Suppressor macrophage treated with lipopolysaccharide for 4 hours (primary cell): ENCODE results near the gene RIOK1.
"Not testable (repeated sequence)": the region's sequence is repeated elsewhere in the genome, so short reads cannot be mapped to it uniquely, and the experiment has no call there.

ENCODE experiments used
- DNase-seq: peaks from one replicate; pipeline ENCODE4 v3.0.0-alpha.2; 2020

RIOK1 gene

DNA sequence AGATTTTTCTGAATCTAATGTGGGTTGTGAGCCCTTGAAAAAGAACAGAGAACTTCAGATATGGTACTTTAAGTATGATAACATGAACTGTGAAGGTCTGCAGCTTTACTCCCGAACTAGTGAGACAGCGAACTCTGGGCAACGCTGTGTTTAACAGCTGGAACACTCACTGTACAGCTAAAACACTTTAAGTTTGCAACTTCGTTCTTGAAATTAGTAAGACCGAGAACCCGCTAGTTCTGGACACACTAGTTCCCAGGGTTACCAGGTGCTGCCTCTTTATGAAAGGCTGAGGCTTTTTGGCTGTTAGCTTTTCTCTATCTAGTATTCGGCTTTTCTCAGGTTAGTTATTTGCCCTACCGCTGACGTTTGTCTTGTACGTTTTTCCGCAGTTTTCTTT lies 52.9 kb downstream of the RIOK1 start:
- DNase-seq: no peak

DNA sequence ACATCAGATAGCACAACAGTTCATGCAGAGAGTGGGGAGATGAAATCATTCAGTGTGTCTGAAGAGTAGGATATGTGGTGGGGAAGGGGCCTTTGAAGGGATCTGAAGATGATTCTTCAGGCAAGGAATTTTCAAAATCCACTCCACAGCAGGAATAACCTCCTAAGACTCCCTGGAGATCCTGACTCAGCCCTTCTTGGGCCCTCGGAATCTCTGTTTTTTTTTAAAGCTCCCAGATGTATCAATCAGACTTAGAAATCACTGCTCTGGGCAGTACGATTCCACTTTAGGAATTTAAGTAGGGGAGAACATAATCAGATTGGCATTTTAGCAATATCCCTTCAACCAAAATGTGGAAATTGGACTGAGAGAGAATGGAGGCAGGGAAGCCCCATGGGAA lies 55.5 kb downstream of the RIOK1 start:
- no peak for DNase-seq

DNA sequence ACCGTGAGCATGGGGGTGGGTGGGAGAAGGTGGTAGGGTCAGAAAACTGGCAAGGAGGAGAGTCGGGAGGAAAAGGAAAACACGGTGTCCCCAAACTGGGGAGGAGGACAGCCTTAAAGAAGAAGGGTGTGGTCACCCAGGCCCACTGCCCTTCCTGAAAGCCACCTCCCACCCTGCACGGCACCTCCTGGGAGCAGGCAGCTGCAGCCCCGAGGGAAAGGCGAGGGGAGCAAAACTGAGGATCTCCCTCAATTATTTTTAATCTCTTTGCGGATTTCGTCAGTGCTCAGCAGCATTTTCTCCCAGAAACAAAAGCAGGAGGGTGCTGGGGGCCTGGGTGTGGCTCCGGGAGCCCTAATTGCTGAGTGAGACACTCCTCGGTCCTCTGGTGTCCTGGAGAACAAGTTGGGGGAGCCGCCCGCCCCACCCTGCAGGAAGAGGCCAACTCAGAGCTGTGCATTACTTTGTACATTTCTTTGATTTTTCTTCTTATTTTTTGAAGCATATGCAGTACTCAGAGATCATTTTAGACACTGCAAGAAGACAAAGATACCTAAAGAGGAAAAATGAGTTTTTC lies 56.4 kb downstream of the RIOK1 start:
- DNase-seq: no peak

DNA sequence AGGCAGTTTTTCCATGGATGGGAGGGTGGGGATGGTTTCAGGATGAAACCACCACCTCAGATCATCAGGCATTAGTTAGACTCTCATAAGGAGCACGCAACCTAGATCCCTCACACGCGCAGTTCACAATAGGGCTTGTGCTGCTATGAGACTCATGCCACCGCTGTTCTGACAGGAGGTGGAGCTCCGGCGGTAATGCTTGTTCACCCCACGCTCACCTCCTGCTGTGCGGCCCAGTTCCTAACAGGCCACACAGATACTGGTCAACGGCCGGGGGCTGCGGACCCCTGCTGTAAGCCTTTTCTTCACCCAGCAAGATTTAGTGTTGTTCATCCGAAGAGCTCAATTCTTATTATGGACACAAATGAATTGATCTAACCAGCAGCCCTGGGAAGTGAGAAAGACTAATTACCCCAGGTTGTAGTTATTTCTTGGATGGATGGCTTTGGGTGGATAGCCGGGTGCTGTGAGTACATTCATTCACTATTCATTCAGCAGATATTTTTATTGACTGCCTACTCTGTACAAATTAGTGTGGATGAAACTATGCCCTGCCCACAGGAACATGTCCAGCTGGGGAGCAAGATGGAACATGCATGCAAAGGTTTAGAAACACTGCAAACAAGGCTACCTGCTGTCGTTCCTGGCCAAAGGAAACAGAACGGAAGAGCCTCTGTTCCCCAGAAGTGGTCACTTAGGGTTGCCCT lies 57.2 kb downstream of the RIOK1 start:
- no peak for DNase-seq

DNA sequence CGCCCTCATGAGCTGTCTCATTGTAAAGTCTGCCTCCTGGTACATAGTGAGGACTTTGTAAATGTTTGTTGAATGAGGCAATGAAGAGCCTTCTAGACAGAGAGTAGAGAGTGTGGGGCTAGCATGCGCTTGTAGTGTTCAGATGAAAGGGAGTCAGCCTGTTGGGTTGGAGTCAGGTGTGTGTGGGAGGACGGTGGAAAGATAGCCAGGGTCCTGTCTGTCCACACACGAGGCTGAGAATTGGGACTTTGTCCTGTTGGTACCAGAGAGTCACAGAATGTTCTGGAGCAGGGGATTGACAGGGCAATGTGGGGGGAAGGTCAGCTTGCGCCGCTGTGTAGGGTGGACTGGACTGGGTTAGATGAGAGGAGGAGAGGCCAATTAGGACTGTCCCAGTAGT lies 58.6 kb downstream of the RIOK1 start:
- no peak for DNase-seq

DNA sequence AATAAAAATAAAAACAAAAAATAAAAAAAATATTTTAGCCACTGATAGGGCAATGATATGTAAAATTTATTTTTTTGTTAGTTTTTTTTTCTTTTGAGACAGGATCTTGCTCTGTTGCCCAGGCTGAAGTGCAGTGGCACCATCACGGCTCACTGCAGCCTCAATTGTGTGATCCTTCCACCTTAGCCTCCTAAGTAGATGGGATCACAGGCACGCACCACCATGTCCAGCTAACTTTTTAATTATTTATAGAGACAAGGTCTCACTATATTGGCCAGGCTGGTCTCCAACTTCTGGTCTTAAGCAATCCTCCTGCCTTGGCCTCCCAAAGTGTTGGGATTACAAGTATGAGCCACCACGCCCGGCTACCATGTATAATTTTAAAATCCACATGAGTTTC lies 59.4 kb downstream of the RIOK1 start:
- DNase-seq: no peak

DNA sequence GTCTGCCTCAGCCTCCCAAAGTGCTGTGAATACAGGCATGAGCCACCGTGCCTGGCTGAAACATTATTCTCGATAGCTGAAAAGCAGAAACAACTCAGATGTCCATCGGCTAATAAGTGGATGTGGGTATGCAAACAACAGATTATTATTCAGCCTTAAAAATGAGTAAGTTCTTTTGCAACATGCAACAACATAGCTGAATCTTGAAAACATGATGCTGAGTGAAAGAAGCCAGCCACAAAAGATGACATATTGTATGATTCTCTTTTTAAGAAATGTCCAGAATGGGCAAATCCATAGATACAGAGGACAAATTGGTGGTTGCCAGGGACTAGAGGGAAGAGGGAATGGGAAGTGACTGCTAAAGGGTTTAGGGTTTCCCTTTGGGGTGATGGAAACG lies 61.7 kb downstream of the RIOK1 start:
- peak; percentile 23 for DNase-seq

DNA sequence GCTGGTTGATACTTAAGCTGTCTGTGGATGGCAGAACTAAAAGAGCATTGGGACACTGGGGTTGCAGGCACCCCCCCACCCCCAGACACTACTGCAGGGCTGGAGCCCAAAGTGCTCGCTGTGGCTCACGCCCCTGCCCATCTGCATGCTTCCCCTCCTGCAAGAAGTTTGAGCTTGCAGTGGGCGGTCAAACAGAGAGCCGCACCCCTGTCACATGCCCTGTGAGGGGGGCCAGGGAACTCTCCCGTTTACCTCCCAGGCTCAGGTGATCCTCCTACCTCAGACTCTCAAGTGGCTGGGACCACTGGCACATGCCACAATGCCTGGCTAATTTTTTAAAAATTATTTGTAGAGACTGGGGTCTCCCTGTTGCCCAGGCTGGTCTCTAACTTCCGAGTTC lies 63.3 kb downstream of the RIOK1 start:
- DNase-seq: no peak

DNA sequence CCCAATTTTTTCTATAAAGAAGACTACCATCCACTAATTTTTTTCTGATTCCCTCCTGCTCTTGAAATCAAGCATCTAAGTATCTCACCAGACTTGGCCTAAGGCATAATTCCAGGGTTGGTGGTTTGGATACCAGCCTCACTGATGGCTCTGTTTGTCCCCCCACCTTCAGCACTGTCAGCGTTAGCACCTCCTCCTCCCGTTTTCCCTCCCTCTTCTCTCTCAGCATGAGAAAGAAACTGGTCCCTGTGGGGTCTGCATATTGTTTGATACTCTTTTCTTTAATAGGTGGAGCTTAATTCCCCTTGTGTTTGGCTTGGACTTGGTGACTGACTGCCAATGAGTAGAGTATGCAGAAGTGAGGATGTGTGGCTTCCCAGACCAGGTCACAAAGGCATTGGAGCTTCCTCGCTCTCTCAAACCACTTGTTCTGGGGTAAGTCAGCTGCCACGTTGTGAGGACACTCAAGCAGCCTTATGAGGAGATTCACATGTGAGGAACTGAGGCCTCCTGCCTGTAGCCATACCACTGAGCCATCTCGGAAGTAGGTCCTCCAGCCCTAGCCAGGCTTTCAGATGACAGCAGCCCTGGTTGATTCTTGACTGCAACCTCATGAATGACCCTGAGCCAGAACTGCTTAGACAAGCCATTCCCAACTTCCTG lies 65.2 kb downstream of the RIOK1 start:
- DNase-seq: no peak

DNA sequence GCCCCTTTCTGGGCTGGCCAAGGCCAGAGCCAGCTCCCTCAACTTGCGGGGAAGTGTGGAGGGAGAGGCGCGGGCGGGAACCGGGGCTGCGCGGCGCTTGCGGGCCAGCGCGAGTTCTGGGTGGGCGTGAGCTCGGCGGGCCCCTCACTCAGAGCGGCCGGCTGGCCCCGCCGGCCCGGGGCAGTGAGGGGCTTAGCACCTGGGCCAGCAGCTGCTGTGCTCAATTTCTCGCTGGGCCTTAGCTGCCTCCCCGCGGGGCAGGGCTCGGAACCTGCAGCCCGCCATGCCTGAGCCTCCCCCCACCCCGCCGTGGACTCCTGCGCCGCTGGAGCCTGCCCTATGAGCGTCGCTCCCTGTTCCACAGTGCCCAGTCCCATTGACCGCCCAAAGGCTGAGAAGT lies 66.7 kb downstream of the RIOK1 start:
- not testable (repeated sequence) for DNase-seq

DNA sequence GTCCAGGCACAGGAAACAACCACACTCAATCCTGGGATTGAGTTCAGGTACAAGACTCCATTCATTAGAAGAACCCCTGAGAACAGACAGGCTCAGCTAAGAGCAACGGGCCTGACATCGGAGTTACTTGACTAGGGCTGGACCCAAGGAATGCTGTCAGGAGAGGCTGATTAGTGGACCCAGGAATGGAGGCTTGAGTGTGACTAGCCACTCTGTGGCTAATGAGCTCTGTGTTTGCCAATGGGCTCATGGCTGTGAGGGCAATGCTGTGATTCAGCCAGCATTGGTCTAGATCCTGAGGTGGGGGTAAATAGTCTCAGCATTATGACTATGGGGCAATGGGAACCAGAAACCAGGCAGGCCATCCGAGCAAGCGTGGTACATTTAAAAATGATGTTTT lies 71.8 kb downstream of the RIOK1 start:
- no peak for DNase-seq

DNA sequence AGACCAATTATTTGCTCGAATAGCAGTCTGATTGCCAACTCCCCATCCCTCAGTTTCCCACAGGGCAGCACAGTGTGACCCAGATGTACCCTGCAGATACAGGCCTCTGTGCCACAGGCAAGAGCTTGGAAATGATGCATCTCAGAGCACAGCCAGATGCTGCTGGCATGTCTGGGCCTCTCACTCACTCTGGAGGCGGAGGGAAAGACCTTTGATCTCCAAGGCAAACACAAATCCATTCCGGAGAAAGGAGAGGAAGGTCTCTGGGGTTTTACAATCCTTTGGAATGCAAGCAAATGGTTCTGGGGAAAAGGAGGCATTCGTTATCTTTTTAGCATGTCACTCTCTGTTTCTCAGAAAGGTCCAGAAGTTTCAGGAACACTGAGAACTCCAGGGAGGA lies 74.2 kb downstream of the RIOK1 start:
- no peak for DNase-seq

DNA sequence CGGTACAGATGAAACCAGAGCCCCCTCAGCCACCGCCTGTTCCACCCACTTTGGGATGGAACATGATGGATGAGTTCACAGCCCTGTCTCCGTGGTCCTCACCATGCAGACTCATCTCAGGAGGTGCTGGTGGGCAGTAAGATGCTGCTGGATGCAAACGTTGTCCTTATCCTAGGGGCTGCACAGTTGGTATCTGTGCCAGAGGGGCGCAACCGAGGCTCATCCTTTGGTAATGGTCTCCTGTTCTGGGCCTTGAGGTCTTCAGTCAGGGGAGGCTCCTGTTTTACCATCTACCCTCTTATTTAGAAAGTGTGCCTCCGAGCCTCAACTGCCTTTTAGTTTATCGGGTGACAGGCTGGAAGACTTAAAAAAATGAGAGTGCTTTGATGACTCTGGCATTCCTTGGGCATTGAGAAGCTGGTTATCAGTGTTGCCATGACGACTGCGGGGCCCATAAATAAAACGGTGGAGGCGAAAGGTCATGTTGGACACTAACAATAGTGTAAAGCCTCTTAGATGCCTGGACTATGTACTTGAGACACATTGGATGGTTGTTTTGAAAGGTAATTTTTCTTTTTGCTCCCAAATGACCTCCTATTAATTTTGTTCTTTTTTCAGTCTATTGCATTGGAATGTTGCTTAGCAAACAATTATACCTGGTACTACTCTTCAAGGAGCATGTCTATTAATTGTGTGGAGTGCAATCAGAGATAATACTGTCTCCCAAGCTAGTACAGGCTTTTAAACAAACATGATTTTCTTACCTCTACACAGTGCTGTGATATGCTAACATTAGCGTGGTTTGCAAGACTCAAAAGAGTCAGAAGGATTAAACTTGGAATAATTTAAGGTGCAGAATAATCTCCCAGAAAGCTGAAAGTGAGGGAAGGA lies 77.6 kb downstream of the RIOK1 start:
- no peak for DNase-seq
